Neuronal stem cell (in vitro differentiated cells): ENCODE results near the gene NUBPL.
"Not testable (repeated sequence)": the region's sequence is repeated elsewhere in the genome, so short reads cannot be mapped to it uniquely, and the experiment has no call there.

Experiments
- DNase-seq: peaks from one replicate; pipeline ENCODE4 v3.0.0-alpha.2; 2013; ENCODE audit warnings: low spot score
- H2AFZ ChIP-seq: one replicate; pipeline ENCODE4 v1.6.1; 2013; ENCODE audit warnings: mild to moderate bottlenecking, low read length, inconsistent platforms
- H2AK5ac ChIP-seq: 2 replicates; pipeline ENCODE4 v1.6.1; 2013; ENCODE audit warnings: low read depth, mild to moderate bottlenecking, inconsistent platforms, low read length, moderate library complexity, mixed read lengths
- H2BK120ac ChIP-seq: 2 replicates; pipeline ENCODE4 v1.6.1; 2013; ENCODE audit warnings: low read depth, mild to moderate bottlenecking, inconsistent platforms, low read length, moderate library complexity, mixed read lengths
- H2BK12ac ChIP-seq: one replicate; pipeline ENCODE4 v1.6.1; 2013; ENCODE audit warnings: low read length, inconsistent platforms
- H2BK15ac ChIP-seq: 2 replicates; pipeline ENCODE4 v1.6.1; 2013; ENCODE audit warnings: mild to moderate bottlenecking, low read length, inconsistent platforms, mixed read lengths
- H2BK5ac ChIP-seq: one replicate; pipeline ENCODE4 v1.6.1; 2013; ENCODE audit warnings: inconsistent platforms, mild to moderate bottlenecking, low read length, moderate library complexity
- H3K14ac ChIP-seq: one replicate; pipeline ENCODE4 v1.6.1; 2013; ENCODE audit warnings: low read length, inconsistent platforms
- H3K18ac ChIP-seq: 2 replicates; pipeline ENCODE4 v1.6.1; 2013; ENCODE audit warnings: low read length, inconsistent platforms
- H3K23ac ChIP-seq: 2 replicates; pipeline ENCODE4 v1.6.1; 2013; ENCODE audit warnings: low read depth, mild to moderate bottlenecking, mixed read lengths, low read length, inconsistent platforms; ENCODE audit not compliant: poor library complexity
- H3K27ac ChIP-seq: replicated peaks from 3 replicates; pipeline ENCODE4 v1.5.1; 2013; ENCODE audit warnings: low read length, inconsistent platforms
- H3K27me3 ChIP-seq, 3 experiments: 2 replicates each; pipeline ENCODE4 v1.6.1; 2013; ENCODE audit warnings: low read length in 3 of 3, mild to moderate bottlenecking in 2 of 3, inconsistent platforms in 1 of 3, low read depth in 1 of 3, mixed read lengths in 1 of 3, moderate library complexity in 1 of 3; ENCODE audit not compliant: control insufficient read depth in 3 of 3, insufficient read depth in 3 of 3
- H3K36me3 ChIP-seq, 2 donors: replicated peaks in 1 of 2; 2 replicates each; pipeline ENCODE4 v1.6.1; 2013; ENCODE audit warnings: low read length in 2 of 2; ENCODE audit not compliant: control insufficient read depth in 2 of 2, insufficient read depth in 2 of 2
- H3K4ac ChIP-seq: 2 replicates; pipeline ENCODE4 v1.6.1; 2013; ENCODE audit warnings: inconsistent platforms, mild to moderate bottlenecking, low read length, moderate library complexity
- H3K4me1 ChIP-seq, 2 donors: 1 replicate in 1 of 2; 2 replicates in 1 of 2; pipeline ENCODE4 v1.6.1; 2013; ENCODE audit warnings: low read length in 2 of 2, low read depth in 1 of 2; ENCODE audit not compliant: control insufficient read depth in 2 of 2, insufficient read depth in 1 of 2
- H3K4me2 ChIP-seq: one replicate; pipeline ENCODE4 v1.6.1; 2013; ENCODE audit warnings: mild to moderate bottlenecking, low read length, inconsistent platforms; ENCODE audit not compliant: insufficient read depth, poor library complexity, severe bottlenecking
- H3K4me3 ChIP-seq, 2 donors: 2 replicates each; pipeline ENCODE4 v1.5.1; 2013; ENCODE audit warnings: low read length in 2 of 2, mild to moderate bottlenecking in 2 of 2, inconsistent platforms in 1 of 2, moderate library complexity in 1 of 2
- H3K79me1 ChIP-seq: one replicate; pipeline ENCODE4 v1.6.1; 2013; ENCODE audit warnings: low read depth, mild to moderate bottlenecking, inconsistent platforms, low read length, moderate library complexity
- H3K9ac ChIP-seq: one replicate; pipeline ENCODE4 v1.6.1; 2013; ENCODE audit warnings: mild to moderate bottlenecking, low read depth, low read length, inconsistent platforms; ENCODE audit not compliant: poor library complexity
- H3K9me3 ChIP-seq, 2 donors: replicated peaks in 1 of 2; 2 replicates each; pipeline versions ENCODE3 to v1.6.1; 2013; ENCODE audit warnings: low read length in 2 of 2, mild to moderate bottlenecking in 2 of 2, inconsistent platforms in 1 of 2, low read depth in 1 of 2, mixed read lengths in 1 of 2, moderate library complexity in 1 of 2; ENCODE audit not compliant: control insufficient read depth in 2 of 2, insufficient read depth in 1 of 2
- H4K8ac ChIP-seq: one replicate; pipeline ENCODE4 v1.6.1; 2013; ENCODE audit warnings: low read depth, mild to moderate bottlenecking, inconsistent platforms, low read length, moderate library complexity
- H4K91ac ChIP-seq: one replicate; pipeline ENCODE4 v1.6.1; 2013; ENCODE audit warnings: low read length, low read depth, mild to moderate bottlenecking, inconsistent platforms; ENCODE audit not compliant: poor library complexity
- WGBS, 2 donors: extraction: QIAGEN DNeasy Blood & Tissue Kit; methylation state at CpG; one replicate each; pipeline ENCODE4 v1.1.7; 2013; ENCODE audit warnings: missing lambda C conversion rate in 2 of 2, mixed read lengths in 1 of 2; ENCODE audit not compliant: insufficient read length in 2 of 2, insufficient replicate concordance in 1 of 2; ENCODE audit errors: extremely low coverage in 2 of 2; 5-methylcytosine and 5-hydroxymethylcytosine counted together

Gene NUBPL

DNA sequence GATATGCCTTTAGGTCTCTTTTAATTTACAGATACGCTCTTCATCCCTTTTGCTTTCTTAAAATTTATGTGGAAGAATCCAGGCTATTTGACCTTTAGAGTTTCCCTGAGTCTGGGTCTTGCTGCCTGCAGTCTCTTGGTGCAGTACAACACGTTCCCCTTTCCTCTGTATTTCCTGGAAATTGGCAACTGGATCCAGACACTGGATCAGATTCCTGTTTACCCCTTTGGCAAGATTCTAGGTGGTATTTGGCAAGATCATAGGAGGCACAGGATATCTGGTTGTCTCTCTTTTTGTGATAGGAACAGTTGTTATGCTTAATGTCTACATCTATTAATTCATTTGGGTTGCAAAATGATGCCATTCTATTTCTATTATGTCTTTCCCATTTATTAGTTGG is 328.1 kb downstream of the NUBPL start:
- H3K27me3 ChIP-seq = no peaks in the 10 kb centered on the region
- no peak overlapping the region for H2AFZ ChIP-seq
- no peak overlapping the region for H3K27ac ChIP-seq
- no peak overlapping the region for H3K4ac ChIP-seq
- no peak overlapping the region for H3K4me2 ChIP-seq
- H4K91ac ChIP-seq = no peak overlapping the region
- H3K4me1 ChIP-seq = peaks cover 20 to 24% of the 10 kb centered on the region in 2 donors
- no peak overlapping the region for H3K23ac ChIP-seq
- H4K8ac ChIP-seq = no peak overlapping the region
- no peak overlapping the region for H3K4me3 ChIP-seq
- no peak for DNase-seq
- no peaks in the 10 kb centered on the region for H3K36me3 ChIP-seq
- no peaks in the 10 kb centered on the region for H3K9me3 ChIP-seq
- no peak overlapping the region for H2AK5ac ChIP-seq
- no peak overlapping the region for H2BK5ac ChIP-seq
- WGBS, 2 donors = no CpG with 5 or more reads among the region's 2 CpGs
- no peak overlapping the region for H2BK15ac ChIP-seq
- H3K79me1 ChIP-seq = no peaks in the 10 kb centered on the region
- no peak overlapping the region for H3K9ac ChIP-seq
- H3K14ac ChIP-seq = no peak overlapping the region
- no peak overlapping the region for H2BK12ac ChIP-seq
- H2BK120ac ChIP-seq = no peak overlapping the region
- no peak overlapping the region for H3K18ac ChIP-seq

DNA sequence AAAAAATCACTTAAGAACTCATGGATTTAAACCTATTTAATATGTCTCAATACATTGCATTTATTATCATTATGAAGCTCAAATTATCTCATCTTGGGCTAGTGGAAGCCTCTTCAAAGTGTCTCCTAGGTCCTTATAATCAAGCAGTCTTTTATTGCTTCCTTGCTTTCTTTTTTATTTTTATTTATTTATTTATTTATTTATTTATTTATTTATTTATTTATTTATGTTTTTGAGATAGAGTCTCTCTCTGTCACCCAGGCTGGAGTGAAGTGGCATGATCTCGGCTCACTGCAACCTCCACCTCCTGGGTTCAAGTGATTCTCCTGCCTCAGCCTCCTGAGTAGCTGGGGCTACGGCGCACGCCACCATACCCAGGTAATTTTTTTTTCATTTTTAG is 329.0 kb downstream of the NUBPL start:
- H3K36me3 ChIP-seq, H2BK5ac ChIP-seq, H3K27ac ChIP-seq, H3K18ac ChIP-seq, H2AK5ac ChIP-seq, H3K79me1 ChIP-seq, H3K23ac ChIP-seq, H3K4me2 ChIP-seq, H3K9me3 ChIP-seq, H3K4ac ChIP-seq, H3K4me3 ChIP-seq, H2BK12ac ChIP-seq, H4K8ac ChIP-seq, H3K9ac ChIP-seq, H2AFZ ChIP-seq, H2BK15ac ChIP-seq, DNase-seq, H4K91ac ChIP-seq, H2BK120ac ChIP-seq, H3K14ac ChIP-seq, H3K27me3 ChIP-seq: not testable (repeated sequence)
- WGBS, 2 donors = no CpG with 5 or more reads among the region's 4 CpGs
- peaks cover 29 to 33% of the 10 kb centered on the region in 2 donors for H3K4me1 ChIP-seq

DNA sequence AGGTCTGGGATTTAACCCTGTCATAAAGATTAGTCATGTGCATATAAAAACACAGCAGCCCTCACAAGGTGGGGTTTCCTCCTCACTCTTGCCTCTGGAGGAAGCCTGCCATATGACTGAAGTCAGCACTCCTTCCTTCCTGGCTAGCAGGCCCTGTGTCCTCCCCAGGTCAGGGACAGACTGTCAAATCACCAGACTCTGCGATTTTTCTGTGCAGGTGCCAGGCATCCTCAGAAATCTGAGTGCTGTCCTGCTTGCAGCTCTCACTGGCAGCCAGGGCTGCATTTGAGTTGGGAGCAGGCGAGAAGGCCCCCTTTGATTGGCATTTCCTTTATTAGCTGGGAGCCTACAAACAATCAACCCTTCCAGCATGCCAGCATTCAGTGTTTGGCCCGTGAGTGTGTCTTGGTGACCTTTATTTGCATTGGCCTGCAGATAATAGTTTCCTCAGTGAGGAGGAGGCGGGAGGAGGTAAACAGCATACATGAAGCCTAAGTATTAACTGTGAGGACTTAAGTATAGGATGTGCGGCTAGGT is 332.1 kb downstream of the NUBPL start:
- Histone ChIP-seq H2AFZ (peak overlapping the region; percentile 87), H2AK5ac (no peak overlapping the region), H2BK15ac (no peak overlapping the region), H3K4me2 (peak overlapping the region; percentile 43), H3K9ac (no peak overlapping the region), H3K79me1 (no peaks in the 10 kb centered on the region), H2BK120ac (no peak overlapping the region), H3K4me1 (peaks cover 33 to 39% of the 10 kb centered on the region in 2 donors), H4K91ac (no peak overlapping the region), H2BK12ac (no peak overlapping the region), H3K27me3 (no peaks in the 10 kb centered on the region), H3K4ac (no peak overlapping the region), H2BK5ac (no peak overlapping the region), H3K23ac (no peak overlapping the region), H4K8ac (no peak overlapping the region), H3K14ac (no peak overlapping the region), H3K27ac (peak overlapping the region; percentile 89), H3K36me3 (no peaks in the 10 kb centered on the region), H3K4me3 (peak overlapping the region in 1 of 2 donors; percentile 1), H3K18ac (peak overlapping the region; percentile 84), H3K9me3 (no peaks in the 10 kb centered on the region)
- WGBS, 2 donors = no CpG with 5 or more reads among the region's 5 CpGs
- DNase-seq = peak; percentile 75

DNA sequence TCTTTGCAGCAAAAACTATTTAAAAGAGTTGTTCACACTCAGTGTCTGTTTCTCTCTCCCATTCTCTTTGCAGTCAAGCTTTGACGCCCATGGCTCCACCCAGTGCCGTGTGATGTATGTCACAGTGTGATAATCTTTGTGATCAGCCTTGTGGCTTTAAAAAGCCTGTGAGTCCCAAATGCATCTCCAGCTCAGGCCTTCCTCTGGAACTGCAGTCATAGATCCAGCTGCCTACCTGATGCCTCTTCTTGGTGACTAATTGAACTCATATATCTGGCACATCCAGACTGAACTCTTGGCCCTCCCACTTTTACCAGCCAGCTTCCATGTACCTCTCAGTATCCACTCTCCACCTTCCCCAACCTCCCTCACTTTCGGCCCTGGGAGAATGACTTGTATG is 333.1 kb downstream of the NUBPL start:
- DNase-seq = no peak
- H2BK120ac ChIP-seq = no peak overlapping the region
- H2AK5ac ChIP-seq = no peak overlapping the region
- no peak overlapping the region for H3K4me2 ChIP-seq
- H3K14ac ChIP-seq = no peak overlapping the region
- H3K18ac ChIP-seq = no peak overlapping the region
- H3K36me3 ChIP-seq = no peaks in the 10 kb centered on the region
- H3K4ac ChIP-seq = no peak overlapping the region
- H2BK12ac ChIP-seq = no peak overlapping the region
- no peaks in the 10 kb centered on the region for H3K79me1 ChIP-seq
- H4K91ac ChIP-seq = no peak overlapping the region
- no peak overlapping the region for H4K8ac ChIP-seq
- H3K23ac ChIP-seq = no peak overlapping the region
- H3K4me3 ChIP-seq = no peak overlapping the region
- WGBS, 2 donors = no CpG with 5 or more reads among the region's 3 CpGs
- no peaks in the 10 kb centered on the region for H3K27me3 ChIP-seq
- no peak overlapping the region for H3K9ac ChIP-seq
- no peaks in the 10 kb centered on the region for H3K9me3 ChIP-seq
- peaks cover 33 to 39% of the 10 kb centered on the region in 2 donors for H3K4me1 ChIP-seq
- H2BK5ac ChIP-seq = no peak overlapping the region
- peak overlapping the region; percentile 6 for H3K27ac ChIP-seq
- H2AFZ ChIP-seq = peak overlapping the region; percentile 87
- no peak overlapping the region for H2BK15ac ChIP-seq
